ENCODE results near the gene FOSB.

Gene FOSB

GRCh38 chr19:45469132-45469944 is 1.5 kb downstream of the FOSB start:
- DNase-seq = peak; percentile 79

GRCh38 chr19:45469945-45470761 is 2.4 kb downstream of the FOSB start:
- DNase-seq = no peak

- no peak for DNase-seq
Measured at GRCh38 chr19:45470762-45471081, 2.9 kb downstream of the FOSB start.

- no peak for DNase-seq
Measured at GRCh38 chr19:45471111-45471930, 3.5 kb downstream of the FOSB start.

GRCh38 chr19:45471931-45472562 is 4.3 kb downstream of the FOSB start:
- no peak for DNase-seq

- DNase-seq = no peak
Measured at GRCh38 chr19:45472563-45473366, 5.0 kb downstream of the FOSB start.

GRCh38 chr19:45473367-45473681 is 5.5 kb downstream of the FOSB start:
- DNase-seq = no peak

- DNase-seq = no peak
Measured at GRCh38 chr19:45473682-45474605, 6.1 kb downstream of the FOSB start.

GRCh38 chr19:45474606-45475521 is 7.1 kb downstream of the FOSB start:
- DNase-seq = no peak

- DNase-seq = no peak
Measured at GRCh38 chr19:45475537-45476291, 7.9 kb downstream of the FOSB start.

- DNase-seq = no peak
Measured at GRCh38 chr19:45476304-45476703, 8.5 kb downstream of the FOSB start.

GRCh38 chr19:45477186-45477585 is 9.4 kb downstream of the FOSB start:
- DNase-seq = no peak

GRCh38 chr19:45477713-45478453 is 10.1 kb downstream of the FOSB start:
- no peak for DNase-seq

- peak; percentile 88 for DNase-seq
Measured at GRCh38 chr19:45478454-45479238, 10.8 kb downstream of the FOSB start.

- no peak for DNase-seq
Measured at GRCh38 chr19:45483033-45483432, 15.2 kb downstream of the FOSB start.

- no peak for DNase-seq
Measured at GRCh38 chr19:45484273-45484945, 16.6 kb downstream of the FOSB start.

All from NCI-H2227 treated with DMSO at 0.1 percent for 48 hours (cell line).